GM19239 (cell line): ENCODE measurements around the gene MXI1.

Experiments
- DNase-seq: peaks from one replicate; pipeline ENCODE4 v3.0.0; 2011; ENCODE audit warnings: low spot score; ENCODE audit not compliant: insufficient read length
- FAIRE-seq: peaks from 2 replicates; lab custom pipeline; 2011; peaks lifted over from hg19 to GRCh38; lab: Jason Lieb, UNC

The MXI1 gene

GRCh38 chr10:110207011-110207804 lies at the start of gene MXI1:
MXI1 (plus strand) TSS chr10:110207605; CDS start chr10:110207809, 204 bp downstream.
- DNase-seq: peak; percentile 62
- peak; percentile 45 for FAIRE-seq

DNA sequence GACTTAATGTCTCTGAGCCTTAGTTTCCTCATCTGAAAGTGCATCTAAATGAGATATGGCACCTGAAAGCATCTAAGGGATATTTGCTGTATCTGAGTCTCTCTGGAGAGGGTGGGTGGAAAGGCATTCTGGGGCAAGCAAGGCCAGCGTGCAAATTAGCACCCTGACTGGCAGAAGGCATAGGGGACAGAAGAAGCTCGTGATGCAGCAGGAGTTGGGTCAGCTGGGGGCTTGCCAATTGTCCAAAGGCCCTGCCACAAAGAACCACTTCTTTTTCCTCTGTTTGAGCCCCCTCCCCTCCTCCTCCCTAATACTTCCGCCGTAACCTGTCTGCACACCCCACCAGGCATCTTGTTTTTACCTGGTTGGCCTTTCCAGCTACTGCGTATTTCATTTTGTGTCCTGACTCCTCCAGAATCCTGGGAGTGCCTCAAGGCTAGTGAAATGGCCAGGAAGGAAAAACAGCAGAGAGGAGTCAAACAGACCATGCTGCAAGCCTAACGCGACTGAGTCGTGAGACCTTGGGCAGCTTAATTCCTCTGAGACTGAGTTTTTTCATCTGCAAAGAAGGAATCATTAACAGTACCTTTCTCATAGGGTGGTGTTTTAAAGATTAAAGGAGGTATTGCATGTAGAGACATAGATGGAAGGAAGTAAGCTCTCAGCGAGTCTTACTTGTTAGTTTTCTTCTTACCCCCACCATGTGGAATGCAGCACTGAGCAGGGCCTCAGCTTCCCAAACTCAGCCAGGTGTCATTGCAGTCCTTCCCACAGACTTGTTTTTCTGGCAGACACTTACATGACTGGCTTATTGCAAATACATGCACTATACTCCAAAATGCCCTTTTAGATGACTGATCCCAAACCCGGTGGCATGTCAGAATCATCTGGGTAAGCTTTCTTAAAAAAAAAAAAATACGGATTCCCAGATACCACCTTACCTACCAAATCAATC lies 49.1 kb upstream of the MXI1 start:
- FAIRE-seq: no peak
- no peak for DNase-seq

- FAIRE-seq (no peak), DNase-seq (no peak)
These were observed 47.3 kb upstream of the MXI1 start for GRCh38 chr10:110160081-110160480.

- FAIRE-seq (no peak), DNase-seq (no peak)
These were observed 46.9 kb upstream of the MXI1 start for GRCh38 chr10:110160522-110160921.

GRCh38 chr10:110162741-110163145 lies 44.7 kb upstream of the MXI1 start:
- FAIRE-seq (no peak), DNase-seq (no peak)

DNA sequence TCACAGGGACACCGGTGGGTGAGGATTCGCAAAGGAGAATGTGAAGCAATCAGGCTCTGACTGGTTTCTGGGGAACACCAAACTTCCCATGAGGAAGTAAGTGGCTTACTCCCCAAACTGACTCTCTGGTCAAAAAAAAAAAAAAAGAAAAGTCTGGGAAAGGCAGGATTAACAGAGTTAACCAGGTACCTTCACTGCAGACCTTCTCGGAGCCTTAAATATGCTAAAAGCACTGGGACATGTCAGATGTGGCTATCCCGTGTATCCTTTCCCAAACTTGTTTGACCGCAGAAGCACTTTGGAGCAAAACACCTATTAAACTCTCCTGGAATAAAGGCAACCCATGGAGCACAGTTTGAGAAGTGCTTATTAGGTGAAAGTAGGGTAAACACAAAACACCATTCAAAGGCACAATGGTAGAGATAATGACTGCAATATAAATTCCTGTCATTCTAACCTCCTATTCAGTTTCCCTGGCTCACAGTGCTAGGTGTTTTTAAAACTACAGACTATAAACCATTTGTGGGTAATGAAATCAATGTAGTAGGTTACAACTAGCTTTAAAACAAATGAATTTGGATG lies 44.1 kb upstream of the MXI1 start:
- FAIRE-seq: no peak
- DNase-seq: no peak

DNA sequence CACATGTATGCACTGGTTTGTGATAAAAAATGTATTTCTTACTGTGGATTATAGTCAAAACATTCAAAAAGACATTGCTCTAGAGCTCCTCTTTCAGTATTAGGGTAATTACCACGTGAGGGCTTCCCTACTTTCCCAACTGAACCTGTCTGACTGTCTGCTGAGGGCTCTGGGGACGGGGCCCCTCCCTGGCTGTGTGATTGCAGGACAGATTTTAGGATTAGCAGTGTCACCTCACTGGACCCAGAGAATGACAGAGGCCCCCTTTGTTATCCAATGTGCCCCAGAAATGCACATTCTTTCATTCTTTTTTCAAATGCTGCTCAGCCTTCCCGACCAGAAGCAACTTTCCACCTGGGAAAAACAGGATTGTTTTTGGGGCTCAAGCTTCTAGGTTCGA lies 43.6 kb upstream of the MXI1 start:
- FAIRE-seq (no peak), DNase-seq (no peak)

- FAIRE-seq (no peak), DNase-seq (no peak)
These were observed 42.2 kb upstream of the MXI1 start for GRCh38 chr10:110165239-110165638.

DNA sequence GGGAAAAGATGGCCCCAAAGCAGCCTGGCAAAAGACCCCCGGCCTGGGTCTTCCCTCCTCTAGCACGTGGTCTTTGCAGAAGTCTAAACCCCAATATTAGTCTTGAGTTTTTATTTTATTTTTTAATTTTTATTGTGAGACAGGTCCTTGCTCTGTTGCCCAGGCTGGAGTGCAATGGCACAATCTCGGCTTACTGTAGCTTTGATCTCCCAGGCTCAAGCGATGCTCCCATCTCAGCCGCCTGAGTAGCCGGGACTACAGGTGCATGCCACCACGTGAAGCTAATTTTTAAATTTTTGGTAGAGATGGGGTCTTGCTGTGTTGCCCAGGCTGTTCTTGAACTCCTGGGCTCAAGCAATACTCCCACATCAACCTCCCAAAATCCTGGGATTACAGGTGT lies 40.3 kb upstream of the MXI1 start:
- no peak for FAIRE-seq
- no peak for DNase-seq

DNA sequence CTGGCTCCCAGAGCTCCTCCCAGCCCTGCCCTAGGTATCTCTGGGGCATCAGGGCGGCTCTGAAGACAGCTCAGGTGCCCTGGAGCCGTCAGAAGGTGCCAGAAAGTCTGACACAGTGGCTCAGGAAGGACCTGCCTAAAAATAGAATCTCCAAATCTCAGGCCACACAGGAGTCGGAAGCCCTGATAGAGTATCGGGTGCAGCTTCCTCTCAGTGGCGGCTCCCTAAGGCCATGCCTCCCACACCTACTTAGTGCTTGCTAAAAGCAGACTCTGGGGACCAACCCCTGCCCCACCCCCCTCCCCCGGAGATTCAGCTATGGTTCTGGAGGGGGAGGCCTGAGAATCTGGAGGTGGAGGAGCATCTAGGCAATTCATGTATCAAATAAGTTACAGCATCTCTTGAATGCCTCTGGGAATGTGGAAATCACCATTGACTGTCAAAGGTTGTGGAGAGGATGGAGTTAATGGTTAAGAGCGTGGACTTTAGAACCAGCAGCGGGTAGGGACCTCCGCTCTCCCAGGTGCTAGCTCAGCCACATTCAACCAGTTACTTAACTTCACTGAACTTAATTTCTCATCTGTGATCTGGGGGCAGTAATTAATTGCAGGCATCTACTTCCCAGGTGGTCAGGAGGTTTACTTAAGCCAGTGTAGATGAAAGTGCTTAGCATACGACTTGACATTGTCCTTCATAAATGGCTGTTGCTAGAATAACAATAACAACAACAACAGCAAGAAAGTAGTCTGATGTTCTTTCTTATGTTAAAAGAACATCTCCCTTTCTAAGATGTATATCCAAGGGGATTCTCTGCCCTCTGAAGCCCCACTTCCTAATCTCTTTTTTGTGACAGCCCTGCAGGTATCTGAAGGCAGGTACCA lies 38.6 kb upstream of the MXI1 start:
- DNase-seq: no peak

DNA sequence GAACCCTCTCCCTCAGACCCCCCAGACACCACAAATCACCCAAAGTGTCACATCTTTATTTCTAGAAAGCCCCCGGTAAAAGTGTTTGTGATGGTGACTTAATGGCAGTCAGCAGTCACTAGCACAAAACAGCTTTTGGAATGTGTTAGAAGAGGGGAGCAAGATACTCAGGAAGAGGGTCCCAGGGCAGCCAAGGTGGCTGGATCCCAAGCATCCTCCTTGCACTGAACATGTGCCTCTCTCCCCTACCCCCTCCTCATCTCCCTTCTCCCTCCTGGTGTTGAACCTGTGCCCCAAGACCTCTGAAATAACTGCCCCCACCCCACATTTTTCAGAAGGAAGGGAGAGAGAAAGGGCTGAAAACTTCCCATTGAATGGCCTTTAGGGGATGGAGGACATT lies 37.8 kb upstream of the MXI1 start:
- DNase-seq: no peak
- FAIRE-seq: no peak

More for the DNA sequence above, 38.6 kb upstream of the MXI1 start:
- FAIRE-seq: no peak

DNA sequence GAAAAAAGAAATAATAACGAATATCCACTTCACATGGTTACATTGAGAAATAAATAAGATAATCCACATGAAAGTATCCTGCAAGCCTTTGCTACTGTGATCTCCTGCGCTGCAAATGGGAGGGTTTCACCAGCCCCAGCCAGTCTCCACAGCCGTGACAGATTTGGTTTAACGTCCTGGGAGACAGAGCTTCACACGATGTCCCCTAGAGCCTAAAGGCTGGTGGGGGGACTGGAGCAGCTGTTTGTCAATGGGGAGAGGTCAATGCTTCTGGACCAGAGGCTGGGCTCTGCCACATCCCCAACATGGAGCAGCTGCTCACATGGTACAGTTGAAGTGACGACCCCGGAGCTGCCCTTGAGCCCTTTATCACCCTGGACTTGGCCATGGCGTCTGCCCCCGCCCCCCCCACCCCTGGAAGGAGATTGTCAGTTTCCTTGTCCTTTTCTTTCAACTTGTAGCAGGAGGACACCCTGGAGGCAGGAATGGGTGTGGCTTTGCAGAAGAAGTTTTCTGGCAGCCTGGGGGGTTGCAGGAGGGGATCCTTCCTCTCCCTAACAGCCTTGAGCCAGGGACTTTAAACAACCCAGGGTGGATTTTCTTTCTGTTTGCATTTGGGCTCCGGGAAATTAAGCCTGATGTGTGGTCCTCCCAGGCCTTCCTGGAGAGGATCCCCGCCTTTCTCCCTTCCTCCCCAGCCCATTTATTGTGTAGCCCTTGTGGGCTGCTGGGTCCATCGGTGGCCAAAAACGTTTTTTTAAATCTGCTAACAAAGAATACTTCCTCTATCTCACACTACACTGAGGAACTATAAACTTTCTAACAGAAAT lies 37.0 kb upstream of the MXI1 start:
- DNase-seq: no peak
- FAIRE-seq: no peak

DNA sequence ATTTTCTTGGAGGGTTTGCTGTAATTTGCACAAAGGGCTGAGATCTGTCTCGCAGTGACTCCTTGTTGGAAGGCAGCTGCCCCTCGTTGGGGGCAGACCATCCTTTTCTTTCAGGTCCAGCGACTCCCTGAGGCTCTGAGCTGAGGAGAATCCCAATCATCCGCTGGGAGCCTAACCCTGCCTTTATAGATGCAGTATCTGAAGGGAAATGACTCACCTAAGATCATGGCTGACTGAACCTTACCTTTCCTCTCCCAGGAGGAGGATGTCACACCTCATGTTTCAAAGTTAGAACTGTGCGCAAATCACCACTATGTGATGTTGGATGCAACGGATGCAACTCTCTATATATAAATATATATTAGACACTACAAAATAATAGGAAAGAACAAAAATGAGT lies 36.4 kb upstream of the MXI1 start:
- FAIRE-seq: no peak
- DNase-seq: no peak

DNA sequence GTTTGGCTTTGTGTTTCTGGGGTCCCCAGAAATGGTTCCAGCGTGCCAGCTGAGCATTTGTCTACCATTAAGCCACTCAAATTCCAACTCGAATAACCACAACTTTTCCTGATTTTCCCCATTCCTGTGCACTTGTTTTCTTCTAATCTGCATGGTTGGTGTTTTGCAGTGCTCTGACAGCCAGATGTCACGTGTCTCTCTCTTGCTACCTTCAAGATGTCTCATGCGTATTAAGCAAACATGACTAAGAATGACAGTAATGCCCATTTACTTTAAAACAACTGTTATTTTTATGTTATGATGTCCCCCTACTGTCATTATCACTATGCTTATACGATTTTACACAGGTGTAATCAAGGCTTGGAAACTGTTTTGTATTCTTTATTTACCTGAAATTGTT lies 35.2 kb upstream of the MXI1 start:
- FAIRE-seq: no peak
- DNase-seq: no peak

DNA sequence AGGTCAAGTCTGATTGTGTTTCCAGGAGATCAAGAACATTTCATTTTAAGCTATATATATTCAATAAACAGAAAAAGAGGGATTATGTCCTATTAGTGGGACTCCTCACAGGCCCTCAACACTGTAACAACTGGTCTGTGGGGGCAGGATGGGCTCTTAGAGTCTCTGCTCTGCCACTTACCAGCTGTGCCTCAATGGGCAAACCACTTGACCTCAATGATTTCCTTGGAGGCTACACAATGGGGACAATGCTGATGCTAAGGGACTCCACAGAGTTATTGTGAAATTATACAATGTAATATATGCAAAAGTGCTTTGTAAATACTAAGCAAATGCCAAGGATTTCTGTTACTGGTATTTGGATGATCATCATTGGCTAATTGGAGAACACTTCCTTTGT lies 33.2 kb upstream of the MXI1 start:
- DNase-seq (no peak), FAIRE-seq (no peak)

- no peak for DNase-seq
- no peak for FAIRE-seq
These were observed 32.6 kb upstream of the MXI1 start for GRCh38 chr10:110174816-110175215.

- no peak for DNase-seq
- no peak for FAIRE-seq
These were observed 32.0 kb upstream of the MXI1 start for GRCh38 chr10:110175406-110175805.

DNA sequence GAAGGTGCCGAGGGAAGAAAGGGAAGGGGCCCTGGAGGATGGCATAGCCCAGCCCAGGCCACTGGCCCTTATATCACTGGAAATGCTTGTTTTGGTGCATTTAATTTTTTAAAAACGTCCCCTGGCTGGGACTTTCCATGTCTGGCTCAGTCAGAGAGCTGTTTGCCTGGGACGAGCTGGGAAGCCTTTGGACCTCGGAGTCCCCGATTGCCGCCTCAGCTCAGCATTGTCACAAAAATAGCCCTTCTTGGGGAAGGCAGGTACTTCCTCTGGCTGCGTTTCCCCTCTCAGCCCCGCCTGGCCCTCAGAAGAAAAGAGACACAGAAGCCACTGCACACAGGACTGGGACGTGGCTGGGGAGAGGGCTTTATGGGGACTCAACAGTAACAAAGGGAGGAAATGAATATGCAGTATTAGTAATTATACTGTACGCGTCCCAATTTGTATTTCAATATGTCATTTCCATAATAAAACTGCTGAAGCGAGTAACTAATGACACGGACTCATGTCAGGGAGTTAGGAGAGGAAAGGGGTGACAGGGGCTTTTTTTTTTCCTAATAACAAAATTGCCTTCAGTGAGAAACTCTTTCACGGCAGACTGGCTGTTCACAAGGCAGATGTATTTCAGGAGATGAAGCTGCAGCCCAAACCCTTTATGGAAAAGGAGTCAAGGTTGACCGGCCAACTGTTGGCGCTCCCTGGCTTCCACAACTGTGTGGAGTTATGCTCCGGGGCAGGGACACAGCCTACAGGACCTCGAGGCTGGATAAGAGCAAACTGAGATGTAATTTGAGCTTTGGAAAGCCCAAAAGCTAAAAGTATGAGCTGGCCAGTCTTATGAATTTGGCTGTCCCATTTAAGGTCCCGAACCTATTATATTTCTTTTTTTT lies 31.0 kb upstream of the MXI1 start:
- no peak for FAIRE-seq

More for the DNA sequence above, 31.0 kb upstream of the MXI1 start:
- no peak for DNase-seq
